GM19452 (cell line): ENCODE results near the gene CASP1.
"Not testable (repeated sequence)": the region's sequence is repeated elsewhere in the genome, so short reads cannot be mapped to it uniquely, and the experiment has no call there.

Source experiments
- ATAC-seq: cut with Tn5 transposase; IDR thresholded peaks from one replicate; pipeline ENCODE4 v1.9.1; 2021; ENCODE audit not compliant: unreplicated experiment

Gene CASP1

GRCh38 chr11:105034813-105035620 lies at the start of gene CASP1:
TSS of gene CASP1 (minus strand) at chr11:105035144. CDS start at chr11:105035113, 31 bp downstream.
- peak; percentile 92 for ATAC-seq

- ATAC-seq: no peak
Observed at GRCh38 chr11:105081412-105082150, 46.6 kb upstream of the CASP1 start.

- ATAC-seq: not testable (repeated sequence)
Observed at GRCh38 chr11:105080171-105080906, 45.4 kb upstream of the CASP1 start.

GRCh38 chr11:105078283-105078682 lies 43.3 kb upstream of the CASP1 start:
- no peak for ATAC-seq

- not testable (repeated sequence) for ATAC-seq
Observed at GRCh38 chr11:105077141-105077790, 42.3 kb upstream of the CASP1 start.

GRCh38 chr11:105074166-105074530 lies 39.2 kb upstream of the CASP1 start:
- no peak for ATAC-seq

- no peak for ATAC-seq
Observed at GRCh38 chr11:105073456-105074165, 38.7 kb upstream of the CASP1 start.

- ATAC-seq: not testable (repeated sequence)
Observed at GRCh38 chr11:105072080-105072479, 37.1 kb upstream of the CASP1 start.

- no peak for ATAC-seq
Observed at GRCh38 chr11:105071089-105071732, 36.3 kb upstream of the CASP1 start.

GRCh38 chr11:105070306-105070705 lies 35.4 kb upstream of the CASP1 start:
- ATAC-seq: no peak

GRCh38 chr11:105069749-105070148 lies 34.8 kb upstream of the CASP1 start:
- ATAC-seq: not testable (repeated sequence)

GRCh38 chr11:105063245-105063941 lies 28.4 kb upstream of the CASP1 start:
- not testable (repeated sequence) for ATAC-seq

GRCh38 chr11:105057432-105057831 lies 22.5 kb upstream of the CASP1 start:
- ATAC-seq: no peak

GRCh38 chr11:105056446-105056845 lies 21.5 kb upstream of the CASP1 start:
- ATAC-seq: no peak

GRCh38 chr11:105054723-105055493 lies 20.0 kb upstream of the CASP1 start:
- ATAC-seq: no peak

GRCh38 chr11:105052487-105052886 lies 17.5 kb upstream of the CASP1 start:
- no peak for ATAC-seq

- no peak for ATAC-seq
Observed at GRCh38 chr11:105051559-105051958, 16.6 kb upstream of the CASP1 start.

GRCh38 chr11:105049481-105049880 lies 14.5 kb upstream of the CASP1 start:
- no peak for ATAC-seq
